PC-9 (cell line): Measurements from ENCODE around the gene RPL7A.

Source experiments
- CTCF ChIP-seq: fragments of 200-600 bp; sonication (generic); conservative IDR thresholded peaks from 2 replicates; pipeline ENCODE4 v1.6.1; 2017; ENCODE audit warnings: mixed run types, antibody characterized with exemption, mild to moderate bottlenecking, moderate library complexity
- EZH2 ChIP-seq: fragments of 200-600 bp; sonication (generic); IDR thresholded peaks from 2 replicates; pipeline ENCODE4 v1.8.0; 2017; ENCODE audit warnings: antibody characterized with exemption, low read depth

- TF ChIP-seq CTCF, result no peak
- no peak for TF ChIP-seq EZH2
Measured at GRCh38 chr9:133383438-133383837, 35.4 kb downstream of the RPL7A start.
